ENCODE data around the gene DBNL.

- no peak for TF ChIP-seq POLR2A (IDR thresholded peaks at IDR 0.05; ENCODE audit: low read depth, low read length)
- no peak for TF ChIP-seq TAF1 (IDR thresholded peaks at IDR 0.05; ENCODE audit: borderline replicate concordance, low read depth, low read length)
Measured at GRCh38 chr7:44077061-44077460, 32.6 kb downstream of the DBNL start.
